Limb (tissue), 2 donors: ENCODE measurements around the gene FAM111A.
"Not testable (repeated sequence)": the region's sequence is repeated elsewhere in the genome, so short reads cannot be mapped to it uniquely, and the experiment has no call there.

Source experiments
- DNase-seq, 2 donors: peaks; one replicate each; pipeline ENCODE4 v3.0.0-alpha.2; 2016; ENCODE audit errors: extremely low spot score in 2 of 2

Gene FAM111A, protein sequence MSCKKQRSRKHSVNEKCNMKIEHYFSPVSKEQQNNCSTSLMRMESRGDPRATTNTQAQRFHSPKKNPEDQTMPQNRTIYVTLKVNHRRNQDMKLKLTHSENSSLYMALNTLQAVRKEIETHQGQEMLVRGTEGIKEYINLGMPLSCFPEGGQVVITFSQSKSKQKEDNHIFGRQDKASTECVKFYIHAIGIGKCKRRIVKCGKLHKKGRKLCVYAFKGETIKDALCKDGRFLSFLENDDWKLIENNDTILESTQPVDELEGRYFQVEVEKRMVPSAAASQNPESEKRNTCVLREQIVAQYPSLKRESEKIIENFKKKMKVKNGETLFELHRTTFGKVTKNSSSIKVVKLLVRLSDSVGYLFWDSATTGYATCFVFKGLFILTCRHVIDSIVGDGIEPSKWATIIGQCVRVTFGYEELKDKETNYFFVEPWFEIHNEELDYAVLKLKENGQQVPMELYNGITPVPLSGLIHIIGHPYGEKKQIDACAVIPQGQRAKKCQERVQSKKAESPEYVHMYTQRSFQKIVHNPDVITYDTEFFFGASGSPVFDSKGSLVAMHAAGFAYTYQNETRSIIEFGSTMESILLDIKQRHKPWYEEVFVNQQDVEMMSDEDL

DNA sequence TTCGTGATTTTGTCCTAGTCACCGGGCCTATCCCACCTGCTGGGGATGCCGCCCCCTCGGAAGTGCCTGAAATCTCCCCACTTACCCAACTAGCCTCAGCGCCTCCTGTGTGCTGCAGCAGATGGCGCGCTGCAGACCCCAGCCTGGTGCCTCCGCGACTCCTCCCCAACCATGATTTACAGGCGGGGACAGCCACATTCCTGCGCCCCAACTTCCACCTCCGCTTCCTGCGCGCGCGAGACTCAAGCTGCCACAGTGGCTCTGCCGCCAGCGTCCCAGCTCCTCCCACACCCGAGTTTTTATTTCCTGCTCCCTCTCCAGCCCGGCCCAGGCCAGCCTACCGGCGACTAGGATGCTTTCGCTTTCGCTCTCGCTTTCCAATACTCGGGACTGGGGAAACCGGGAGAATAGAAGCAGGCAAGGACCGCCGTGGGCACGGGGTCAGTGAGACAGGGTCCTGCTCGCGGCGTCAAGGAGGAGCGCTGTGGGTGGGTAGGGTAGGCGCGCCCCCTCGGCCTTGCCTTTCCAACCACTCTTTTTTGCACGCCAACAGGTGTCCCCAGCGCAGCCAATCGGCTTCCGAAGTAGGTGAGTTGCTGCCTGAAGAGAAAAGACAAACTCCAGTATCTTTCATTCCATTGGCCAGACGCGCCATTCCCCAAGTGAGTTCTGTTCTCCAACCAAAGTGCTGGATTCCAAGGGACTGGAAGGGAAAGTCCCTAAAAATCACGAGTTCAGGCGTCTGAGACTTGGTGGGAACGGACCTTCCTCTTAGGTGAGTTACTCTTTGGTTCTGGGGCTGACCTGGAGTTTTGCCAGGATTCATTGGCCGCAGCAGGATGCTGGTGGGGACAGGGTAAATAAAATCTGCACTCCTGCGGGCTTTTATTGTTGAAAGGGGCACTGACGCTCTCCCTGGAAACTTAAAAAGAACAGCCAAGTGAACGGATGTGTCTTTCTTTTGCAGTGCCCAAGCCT is at the start of gene FAM111A:
Gene FAM111A (plus strand): TSS at position 327 of the 978 bp plus-strand sequence. CDS start 6,017 bp downstream, outside the sequence.
- DNase-seq: peak; percentile 86 to 88

DNA sequence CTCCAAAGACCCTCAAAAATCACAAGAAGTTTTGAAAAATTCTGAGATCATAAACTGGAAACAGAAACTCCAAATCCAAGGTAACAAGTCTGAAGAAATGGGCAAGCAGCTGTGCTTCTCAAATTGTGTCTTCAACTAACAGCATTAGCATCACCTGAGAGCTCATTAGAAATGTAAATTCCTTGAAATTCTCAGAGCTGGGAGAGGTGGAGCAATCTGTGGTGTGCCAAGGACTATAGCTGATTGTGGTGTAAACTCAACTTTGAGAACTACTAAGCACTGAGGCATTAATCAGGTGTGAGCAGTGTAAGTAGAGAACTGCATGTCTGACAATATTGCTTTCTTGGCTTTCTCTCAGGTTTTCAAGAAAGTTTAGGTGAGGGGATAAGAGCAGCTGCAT is 49.1 kb upstream of the FAM111A start:
- not testable (repeated sequence) for DNase-seq

DNA sequence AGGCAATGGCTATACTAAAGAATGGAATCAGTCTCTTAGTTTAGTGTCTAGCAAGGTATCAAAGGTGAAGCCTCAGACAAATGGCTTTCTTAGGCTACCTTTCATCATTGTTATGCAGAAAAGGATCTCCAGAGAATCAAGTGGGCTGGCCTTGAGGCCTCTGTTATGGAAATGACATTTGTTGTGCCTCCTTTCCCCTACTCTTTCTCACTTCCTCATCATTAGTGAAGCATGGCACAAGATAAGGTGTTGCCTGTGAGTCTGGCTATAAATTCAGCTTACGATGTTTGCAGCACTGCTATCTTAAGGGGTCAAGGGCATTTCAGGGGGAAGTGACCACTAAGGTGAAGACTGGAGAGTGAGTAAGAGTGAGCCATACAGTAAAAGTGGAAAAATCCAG is 47.4 kb upstream of the FAM111A start:
- DNase-seq: not testable (repeated sequence)

DNA sequence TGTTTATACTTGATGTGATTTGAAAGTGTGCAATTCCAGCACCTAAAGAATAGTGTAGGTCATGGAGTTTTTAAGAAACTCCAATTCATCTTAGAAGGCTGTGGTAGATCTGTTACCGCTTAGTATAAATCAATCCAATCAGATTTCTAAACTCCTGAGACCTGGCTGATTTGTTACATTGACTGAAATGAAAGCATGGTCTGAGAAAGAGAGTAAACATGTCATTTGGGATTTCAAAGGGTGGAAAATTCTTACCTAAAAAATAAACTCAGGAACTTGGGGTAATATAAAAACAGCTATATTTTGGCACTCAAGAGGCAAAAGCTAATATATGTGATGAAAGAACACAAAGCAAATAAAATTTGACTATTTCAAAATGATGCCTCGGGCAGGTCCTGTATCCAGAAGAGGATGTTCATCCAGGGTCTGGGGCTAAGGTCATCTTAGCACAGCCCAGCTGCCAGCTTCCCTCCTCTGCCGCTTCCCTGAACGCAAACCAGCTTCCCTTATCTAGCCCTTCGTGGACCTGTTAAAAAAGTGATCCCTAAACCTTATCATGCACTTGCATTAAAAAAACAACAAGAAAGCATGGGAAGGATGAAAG is 46.6 kb upstream of the FAM111A start:
- DNase-seq: not testable (repeated sequence)

DNA sequence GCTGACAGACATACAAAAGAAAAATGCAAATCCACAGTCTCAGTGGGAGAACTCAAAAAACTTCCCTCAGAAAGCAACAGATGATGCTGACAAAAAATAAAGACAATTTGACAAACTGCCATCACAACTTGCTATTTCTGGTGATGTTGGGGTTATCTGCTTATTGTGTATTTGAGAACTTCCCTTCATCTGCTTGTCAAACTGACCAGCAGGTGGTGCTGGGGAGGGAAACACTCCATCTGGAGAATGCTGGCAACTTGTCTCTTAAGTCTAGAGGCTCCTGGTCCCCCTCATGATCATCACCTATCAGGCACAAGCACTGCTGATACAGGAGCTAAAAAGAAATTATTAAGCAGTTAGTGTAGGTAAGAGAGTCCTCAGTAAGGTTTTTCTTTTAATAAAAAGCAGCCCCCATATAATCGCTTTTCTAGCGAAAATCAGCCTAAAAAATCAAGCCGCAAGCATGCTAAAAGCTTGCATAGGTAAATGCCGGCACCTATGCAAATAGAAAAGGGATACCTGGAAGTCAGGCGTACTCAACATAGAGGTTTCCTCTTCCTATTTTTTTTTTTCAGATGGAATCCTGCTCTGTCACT is 45.4 kb upstream of the FAM111A start:
- DNase-seq: peak in 1 of 2 donors; percentile 60

DNA sequence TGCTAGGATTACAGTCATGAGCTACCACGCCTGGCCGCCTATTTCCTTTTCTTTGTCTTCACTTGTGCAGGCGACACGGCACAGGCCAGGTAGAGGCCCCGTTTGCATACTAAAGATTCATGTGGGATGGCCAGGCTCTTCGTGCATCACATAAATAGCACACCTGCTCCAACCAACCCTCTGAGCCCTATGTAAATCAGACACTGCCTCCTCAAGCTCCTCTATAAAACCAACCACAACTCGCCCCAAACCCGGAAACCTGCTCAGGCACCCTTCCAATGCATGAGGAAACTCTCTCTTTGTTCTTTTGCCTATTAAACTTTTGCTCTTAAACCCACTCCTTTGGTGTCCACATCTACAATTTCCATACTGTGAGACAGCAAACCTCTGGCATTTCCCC is 44.7 kb upstream of the FAM111A start:
- not testable (repeated sequence) for DNase-seq

DNA sequence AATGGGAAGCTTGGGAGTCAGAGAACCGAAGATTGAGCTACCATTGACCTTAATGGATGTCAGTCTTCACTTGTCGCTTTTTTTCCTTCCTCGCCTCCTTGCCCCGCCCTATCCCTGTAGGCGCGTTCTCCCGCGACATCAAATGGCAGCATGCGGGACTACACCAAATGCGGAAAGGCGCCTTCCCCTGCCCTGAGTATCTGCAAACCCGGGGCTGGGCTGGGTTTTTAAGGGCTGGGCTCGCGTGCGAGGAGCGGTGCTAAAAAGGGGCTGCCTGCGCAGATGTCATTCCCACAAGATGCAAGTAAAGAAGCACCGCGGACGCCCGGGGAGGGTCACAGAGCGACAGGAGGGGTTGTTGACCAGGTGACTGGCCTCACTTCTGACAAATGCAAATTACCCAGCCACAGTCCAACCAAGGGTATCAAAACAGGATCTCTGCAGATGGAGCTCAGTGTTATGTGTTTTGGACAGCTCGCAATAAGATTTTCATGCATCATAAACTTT is 40.3 kb upstream of the FAM111A start:
- peak; percentile 5 to 54 for DNase-seq

DNA sequence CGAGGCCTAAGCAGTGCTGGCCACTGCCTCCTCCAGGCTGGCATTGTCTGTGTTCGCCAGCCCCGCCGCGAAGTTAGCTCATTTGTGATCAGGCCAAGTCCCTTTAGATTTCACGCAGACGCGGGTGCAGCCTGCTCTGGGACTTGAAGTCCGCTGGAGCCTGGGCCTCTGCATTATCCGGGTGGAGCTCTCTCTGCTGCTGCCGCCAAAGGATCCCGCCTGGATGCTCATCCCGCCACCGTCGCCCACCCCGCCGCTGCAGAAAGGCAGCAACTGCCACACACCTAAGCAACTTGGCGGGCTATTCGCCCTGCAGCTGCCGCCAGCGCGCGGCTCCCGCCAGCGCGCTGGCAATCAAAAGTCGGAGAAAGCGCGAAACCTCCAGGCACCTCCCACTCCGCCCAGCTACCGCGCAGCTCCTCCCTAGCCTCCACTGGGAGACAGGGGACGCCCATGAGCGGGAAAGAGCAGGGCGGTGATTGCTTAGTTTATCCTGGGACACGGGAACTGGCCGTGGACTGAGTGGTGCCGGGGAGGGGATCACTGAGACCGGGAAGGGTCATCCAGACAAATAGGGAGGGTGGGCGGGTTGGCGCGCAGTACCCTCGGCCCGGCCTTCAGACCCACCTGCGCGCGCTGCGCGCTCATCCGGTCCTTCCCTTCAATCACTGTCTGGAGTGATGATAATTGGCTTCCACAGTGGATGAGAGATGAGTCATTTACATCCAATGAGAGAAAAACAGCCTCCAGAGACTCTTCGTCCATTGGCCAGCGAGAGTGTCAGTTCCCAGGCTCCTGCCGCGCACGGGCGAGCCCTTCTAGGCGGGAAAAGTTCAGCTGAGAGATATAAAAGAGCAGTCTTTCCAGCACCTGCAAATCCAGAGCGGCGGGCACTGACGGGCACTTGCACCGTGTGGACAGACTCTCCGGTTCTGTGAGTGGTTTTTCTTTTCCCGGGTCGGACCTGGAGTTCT is 36.0 kb upstream of the FAM111A start, which contains the start of gene FAM111B:
Gene FAM111B (plus strand): TSS at position 875 of the 974 bp plus-strand sequence. CDS start 2,389 bp downstream, outside the sequence.
- DNase-seq: peak; percentile 82 to 90

DNA sequence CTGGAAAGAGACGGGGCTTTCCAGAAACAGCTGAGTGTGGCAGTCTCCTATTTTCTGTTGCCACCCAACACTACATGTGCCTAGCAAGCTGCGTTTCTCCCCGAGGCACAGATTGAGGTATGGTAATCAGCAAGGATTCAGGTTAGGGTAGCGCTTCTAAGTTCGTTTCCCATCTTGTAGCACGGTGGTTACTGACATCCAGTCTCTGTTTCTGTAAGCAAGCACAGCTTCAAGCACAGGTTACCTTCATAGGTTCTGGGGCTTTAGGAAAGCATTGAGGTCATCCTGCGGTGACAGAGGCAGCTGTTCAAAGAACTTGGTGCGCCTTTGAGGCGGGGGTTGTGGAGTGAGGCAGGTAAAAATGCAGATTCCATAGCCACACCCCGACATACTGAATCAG is 34.9 kb upstream of the FAM111A start:
- DNase-seq: peak in 1 of 2 donors; percentile 2

DNA sequence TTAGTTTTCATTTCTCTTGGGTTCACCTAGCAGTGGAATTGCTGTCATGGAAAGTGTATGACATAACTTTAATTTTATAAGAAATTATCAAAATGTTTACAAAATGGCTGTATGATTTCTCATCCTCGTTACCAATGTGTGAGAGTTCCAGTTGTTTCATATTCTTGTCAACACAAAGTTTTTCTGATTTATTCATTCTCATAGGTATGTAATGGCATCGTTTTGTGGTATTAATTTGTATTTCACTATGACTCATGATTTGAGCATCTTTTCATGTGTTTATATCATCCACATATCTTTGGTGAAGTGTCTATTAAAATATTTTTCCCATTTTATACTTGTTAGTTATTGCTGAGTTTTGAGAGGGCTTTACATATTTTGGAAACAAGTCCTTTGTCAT is 30.2 kb upstream of the FAM111A start:
- no peak for DNase-seq

DNA sequence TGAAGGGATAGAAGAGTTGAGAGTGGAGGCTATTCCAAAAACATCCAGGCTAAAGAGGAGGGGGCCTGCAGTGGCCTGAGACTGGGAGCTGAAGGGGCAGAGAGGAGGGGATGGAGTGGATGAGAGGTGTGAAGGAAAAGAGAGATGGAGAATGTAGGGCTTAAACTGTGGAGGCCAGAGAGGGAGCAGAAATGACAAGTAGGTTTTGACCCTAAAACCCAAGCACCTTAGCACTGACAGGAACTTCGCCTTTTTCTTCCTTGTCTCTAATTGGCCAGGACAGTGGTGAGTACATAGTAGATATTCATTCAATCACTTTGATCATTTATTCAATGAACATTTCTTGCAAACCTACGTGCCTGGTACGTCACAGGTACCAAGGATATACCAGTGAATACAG is 28.3 kb upstream of the FAM111A start:
- no peak for DNase-seq

DNA sequence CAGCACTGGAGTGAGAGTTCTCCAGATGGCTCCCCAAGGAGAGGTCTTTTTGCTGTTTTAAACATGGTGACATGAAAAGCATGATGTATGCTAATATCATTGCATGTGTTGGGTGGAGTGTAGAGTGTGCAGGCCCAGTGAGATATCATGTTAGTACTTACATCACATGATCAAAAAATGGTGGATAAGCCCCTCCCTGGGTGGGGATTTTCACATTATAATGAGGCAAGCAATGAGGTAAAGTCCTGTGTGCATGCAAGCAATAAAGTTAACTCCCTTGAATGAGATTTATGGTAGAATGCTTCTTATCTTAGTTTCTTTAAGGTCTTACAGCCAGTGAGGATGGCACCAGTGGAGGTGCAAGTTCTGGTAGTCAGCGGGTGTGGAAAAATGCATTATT is 27.1 kb upstream of the FAM111A start:
- no peak for DNase-seq

DNA sequence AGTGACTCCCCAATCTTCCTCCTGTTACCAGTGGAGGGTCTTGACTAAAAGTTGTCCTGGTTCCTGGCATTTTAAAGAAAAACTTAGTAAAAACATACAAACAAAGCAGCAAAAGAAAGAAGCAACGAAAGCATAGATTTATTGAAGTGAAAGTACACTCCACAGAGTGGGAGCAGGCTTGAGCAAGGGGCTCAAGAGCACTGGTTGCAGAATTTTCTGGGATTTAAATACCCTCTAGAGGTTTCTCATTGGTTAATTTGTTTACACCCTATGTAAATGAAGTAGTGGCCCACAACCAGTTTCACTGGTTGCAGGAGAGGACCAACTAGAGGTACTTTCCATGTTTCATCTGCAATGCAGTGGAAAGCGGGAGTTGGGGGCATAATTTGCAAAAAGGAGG is 24.9 kb upstream of the FAM111A start:
- no peak for DNase-seq

DNA sequence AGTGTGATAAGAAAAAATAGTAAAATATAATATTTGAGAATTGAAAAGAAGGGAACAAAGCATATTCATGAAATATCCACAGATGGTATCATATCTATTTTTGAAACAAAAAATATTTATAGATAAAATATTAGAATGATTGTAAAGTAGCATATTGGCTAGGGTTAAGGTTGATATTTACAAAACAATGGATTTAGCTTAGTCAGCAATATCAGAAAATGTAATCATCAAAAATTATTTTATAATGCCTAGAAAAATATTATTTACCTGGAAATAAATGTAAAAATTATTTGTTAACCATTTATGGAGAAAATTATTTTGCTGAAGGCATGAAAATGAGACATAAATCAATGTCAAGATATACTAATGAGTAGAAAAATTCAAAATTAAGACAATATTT is 22.8 kb upstream of the FAM111A start:
- DNase-seq: no peak

DNA sequence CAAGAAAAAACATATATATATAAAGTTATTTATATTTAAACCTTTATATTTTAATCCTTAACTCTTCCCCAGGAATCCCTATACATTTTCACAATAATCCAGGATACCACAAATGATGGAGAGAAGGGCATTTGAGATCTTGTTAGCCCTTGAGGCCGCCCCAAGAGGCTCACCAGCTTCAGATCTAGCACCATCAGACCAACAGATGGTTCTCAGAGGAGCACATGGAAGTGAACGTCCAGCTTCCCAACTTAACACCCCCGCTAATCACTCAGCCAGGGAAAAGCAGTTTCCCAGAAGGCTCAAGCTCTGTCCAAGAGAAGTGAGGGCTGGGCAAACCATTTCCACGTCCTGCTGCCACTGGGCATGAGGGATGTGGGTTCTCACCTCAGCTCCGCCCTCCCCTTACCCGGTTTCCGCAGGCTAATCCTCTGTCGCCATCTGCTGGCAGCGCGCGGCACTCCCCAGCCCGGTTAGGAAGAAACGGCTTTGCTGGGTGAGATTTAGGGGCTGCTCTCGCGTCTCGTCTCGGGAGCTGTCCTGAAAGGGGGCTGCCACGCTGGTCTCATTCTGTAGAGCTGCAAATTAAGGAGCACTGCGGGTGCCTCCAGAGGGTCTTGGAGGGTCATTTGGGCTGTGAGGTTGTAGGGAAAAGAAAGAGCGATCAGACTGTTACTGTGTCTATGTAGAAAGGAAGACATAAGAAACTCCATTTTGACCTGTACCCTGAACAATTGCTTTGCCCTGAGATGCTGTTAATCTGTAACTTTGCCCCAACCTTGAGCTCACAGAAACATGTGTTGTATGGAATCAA is 6.8 kb upstream of the FAM111A start:
- peak; percentile 75 to 91 for DNase-seq

DNA sequence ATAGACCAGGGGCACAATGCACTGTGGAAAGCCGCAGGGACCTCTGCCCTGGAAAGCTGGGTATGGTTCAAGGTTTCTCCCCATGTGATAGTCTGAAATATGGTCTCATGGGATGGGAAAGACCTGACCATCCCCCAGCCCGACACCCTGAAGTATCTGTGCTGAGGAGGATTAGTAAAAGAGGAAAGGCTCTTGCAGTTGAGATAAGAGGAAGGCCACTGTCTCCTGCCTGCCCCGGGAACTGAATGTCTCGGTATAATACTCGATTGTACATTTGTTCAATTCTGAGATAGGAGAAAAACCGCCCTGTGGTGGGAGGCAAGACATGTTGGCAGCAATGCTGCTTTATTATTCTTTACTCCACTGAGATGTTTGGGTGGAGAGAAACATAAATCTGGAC is 6.1 kb upstream of the FAM111A start:
- DNase-seq: not testable (repeated sequence)

DNA sequence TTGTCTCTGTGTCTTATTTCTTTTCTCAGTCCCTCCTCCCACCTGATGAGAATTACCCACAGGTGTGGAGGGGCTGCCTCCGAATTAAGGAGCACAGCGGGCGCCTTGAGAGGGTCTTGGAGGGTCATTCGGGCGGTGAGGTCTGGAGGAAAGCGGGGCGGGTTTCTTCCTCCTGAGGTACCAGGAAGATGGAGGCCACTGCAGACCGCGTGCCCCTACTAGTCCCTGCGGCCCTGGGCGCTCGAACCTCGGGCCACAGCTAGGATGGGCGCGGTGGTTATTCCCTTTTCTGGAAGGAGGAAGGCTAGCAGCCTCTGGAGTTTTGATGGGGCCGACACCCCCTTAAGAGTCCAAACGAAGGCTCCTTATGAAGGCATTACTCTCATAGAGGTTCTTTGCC is 5.5 kb upstream of the FAM111A start:
- no peak for DNase-seq

DNA sequence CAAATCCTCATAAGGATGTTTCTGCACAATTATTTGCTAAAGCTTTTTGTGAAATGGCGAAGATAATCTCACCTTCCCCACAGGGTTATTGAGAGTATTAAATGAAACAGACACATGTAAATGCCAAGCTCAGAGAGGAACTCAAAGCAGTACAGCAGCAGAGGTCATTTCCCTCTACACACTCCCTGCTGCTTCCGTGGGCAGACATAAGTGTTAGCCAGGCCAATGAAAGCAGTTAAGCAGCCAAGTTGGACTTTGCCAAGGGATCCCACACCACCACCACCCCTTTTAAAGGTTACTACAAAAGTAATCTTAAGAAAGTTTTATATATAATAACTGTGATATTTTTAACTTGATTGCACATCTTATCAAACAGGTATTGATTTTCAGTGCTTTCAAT is 4.0 kb upstream of the FAM111A start:
- no peak for DNase-seq

DNA sequence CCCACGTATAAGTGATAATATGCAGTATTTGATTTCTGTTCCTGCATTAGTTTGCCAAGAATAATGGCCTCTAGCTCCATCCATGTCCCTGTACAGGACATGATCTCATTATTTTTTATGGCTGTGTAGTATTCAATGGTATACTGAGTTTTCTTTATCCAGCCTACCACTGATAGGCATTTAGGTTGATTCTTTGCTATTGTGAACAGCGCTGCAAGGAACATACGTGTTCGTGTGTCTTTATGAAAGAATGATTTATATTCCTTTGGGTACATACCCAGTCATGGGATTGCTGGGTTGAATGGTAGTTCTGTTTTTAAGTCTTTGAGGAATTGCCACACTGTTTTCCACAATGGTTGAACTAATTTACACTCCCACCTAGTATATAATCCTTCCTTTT is 1.5 kb upstream of the FAM111A start:
- DNase-seq: no peak
